Right ventricle myocardium inferior (tissue), 1 donor: ENCODE results near the gene SLC25A39. TPM values are rescaled to one million over a fixed set of nuclear protein-coding genes. Genes with fewer than 3 reads are reported as not detected.
"Not testable (repeated sequence)": the region's sequence is repeated elsewhere in the genome, so short reads cannot be mapped to it uniquely, and the experiment has no call there.

Source experiments
- ATAC-seq: fragments of 200-7000 bp; cut with Tn5 transposase; one replicate; pipeline ENCODE4 v1.9.1; 2020; ENCODE audit warnings: mild to moderate bottlenecking, moderate library complexity
- DNase-seq: peaks from one replicate; pipeline ENCODE4 v3.0.0; 2021; ENCODE audit errors: missing footprints
- intact Hi-C: fragments of 100-400 bp; cut with DNase I; formaldehyde crosslinking; loops from one replicate; pipeline ENCODE4 v1.11.0; 2022
- total RNA-seq: library from RNA; stranded (reverse); fragmentation: NEBNext Ultra II Directional; extraction: Animal tissue kit (Norgen Biotek cat#: 25700); gene quantifications from one replicate; pipeline ENCODE4 v1.2.1, GENCODE V29; 2021
- donor health status: DM: no; HTN: yes; CAD: no; lungs with severe emphysema.

Gene SLC25A39
- total RNA-seq, 1 donor from 2014 or later, result 50.6 TPM

- no peak for ATAC-seq
Measured at GRCh38 chr17:44343510-44344209, 19.0 kb upstream of the SLC25A39 start.

GRCh38 chr17:44340553-44340952, 15.9 kb upstream of the SLC25A39 start:
- intact Hi-C loops, ATAC-seq: not testable (repeated sequence)

More at GRCh38 chr17:44343510-44344209, 19.0 kb upstream of the SLC25A39 start:
- intact Hi-C loops, result no loop called here
- DNase-seq, result no peak

DNA sequence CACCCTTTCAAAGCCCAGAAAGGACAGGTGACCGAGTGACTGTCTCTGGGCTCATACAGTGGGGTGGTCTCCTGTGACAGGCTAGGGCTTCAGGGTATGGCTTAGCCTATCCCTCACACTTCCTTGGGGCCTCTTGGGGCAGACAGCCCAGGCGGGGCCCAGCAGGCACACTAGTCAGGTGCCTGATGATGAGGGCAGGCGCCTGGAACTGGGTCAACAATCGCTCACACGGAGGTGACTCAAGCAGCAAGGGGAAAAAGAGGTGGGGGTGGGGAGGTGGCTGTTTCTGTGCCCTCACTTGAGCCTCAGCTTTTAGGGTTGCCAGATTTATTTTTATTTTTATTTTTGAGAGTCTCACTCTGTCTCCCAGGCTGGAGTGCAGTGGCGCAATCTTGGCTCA, 14.1 kb upstream of the SLC25A39 start:
- peak; percentile 52 for ATAC-seq
- intact Hi-C loops, result no loop called here

More at GRCh38 chr17:44340553-44340952, 15.9 kb upstream of the SLC25A39 start:
- not testable (repeated sequence) for DNase-seq

GRCh38 chr17:44335968-44336367, 11.3 kb upstream of the SLC25A39 start:
- DNase-seq, result peak; percentile 21
- intact Hi-C loops, result no loop called here
- no peak for ATAC-seq

More for the DNA sequence above, 14.1 kb upstream of the SLC25A39 start:
- peak; percentile 66 for DNase-seq

GRCh38 chr17:44335564-44335963, 10.9 kb upstream of the SLC25A39 start:
- intact Hi-C loops, result no loop called here
- DNase-seq (peak; percentile 41), ATAC-seq (no peak)

DNA sequence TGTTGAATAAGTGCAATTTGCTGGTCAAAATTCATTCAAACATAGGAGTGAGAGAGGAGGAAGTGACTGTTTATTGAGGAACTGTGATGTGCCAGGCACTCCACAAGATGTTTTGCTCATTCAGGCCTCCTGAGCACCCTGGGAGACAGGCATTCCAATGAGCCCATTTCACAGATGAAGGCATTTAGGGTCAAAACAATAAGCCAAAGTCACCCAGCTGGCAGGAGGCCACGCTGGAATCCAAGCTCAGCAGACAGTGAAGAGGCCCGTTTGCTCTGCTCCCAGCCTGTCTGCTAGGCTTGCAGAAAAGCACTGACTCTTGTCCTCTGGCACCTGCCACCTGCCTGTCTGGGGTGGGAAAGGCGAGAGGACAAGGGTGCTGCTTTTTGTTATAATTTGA, 10.1 kb upstream of the SLC25A39 start:
- intact Hi-C loops, result no loop called here
- ATAC-seq (no peak), DNase-seq (peak; percentile 33)

- ATAC-seq (no peak), DNase-seq (no peak)
- intact Hi-C loops, result no loop called here
Measured at GRCh38 chr17:44334315-44334714, 9.7 kb upstream of the SLC25A39 start.

DNA sequence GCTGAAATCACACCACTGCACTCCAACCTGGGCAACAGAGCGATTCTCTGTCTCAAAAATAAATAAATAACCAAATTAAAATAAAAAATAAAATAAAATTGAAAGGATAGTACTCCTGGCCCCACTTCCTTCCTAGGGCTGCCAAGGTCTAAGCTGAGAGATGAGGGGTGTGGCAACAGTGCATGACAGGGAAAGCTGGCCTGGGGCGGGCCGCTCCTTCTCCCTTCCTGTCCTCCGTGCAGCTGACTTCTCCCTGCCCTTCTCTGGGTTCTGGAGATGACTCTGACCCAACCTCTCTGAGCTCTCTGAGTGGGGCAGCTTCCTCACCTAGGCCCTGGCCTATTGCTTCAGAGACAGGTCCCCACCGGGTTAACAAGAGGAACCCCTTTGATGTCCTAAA, 8.7 kb upstream of the SLC25A39 start:
- peak; percentile 59 for ATAC-seq
- intact Hi-C loops, result no loop called here
- DNase-seq, result peak; percentile 81

GRCh38 chr17:44331249-44331760, 6.7 kb upstream of the SLC25A39 start:
- DNase-seq (peak; percentile 50), ATAC-seq (peak; percentile 21)
- intact Hi-C loops, result loop anchor here (1.0 kb wide), 1 partner anchor 121 kb away; no protein-coding TSS in a partner anchor

- ATAC-seq, intact Hi-C loops, DNase-seq: not testable (repeated sequence)
Measured at GRCh38 chr17:44330263-44330662, 5.6 kb upstream of the SLC25A39 start.

- ATAC-seq, intact Hi-C loops, DNase-seq: not testable (repeated sequence)
Measured at GRCh38 chr17:44329516-44329915, 4.9 kb upstream of the SLC25A39 start.

GRCh38 chr17:44327715-44328449, 3.3 kb upstream of the SLC25A39 start:
- intact Hi-C loops, result no loop called here
- ATAC-seq, result no peak
- DNase-seq, result no peak

GRCh38 chr17:44326861-44327444, 2.3 kb upstream of the SLC25A39 start:
- ATAC-seq (peak; percentile 88), DNase-seq (peak; percentile 97)
- intact Hi-C loops, result no loop called here

- no peak for ATAC-seq
- DNase-seq, result peak; percentile 64
- intact Hi-C loops, result no loop called here
Measured at GRCh38 chr17:44324092-44324570, 492 bp downstream of the SLC25A39 start.

DNA sequence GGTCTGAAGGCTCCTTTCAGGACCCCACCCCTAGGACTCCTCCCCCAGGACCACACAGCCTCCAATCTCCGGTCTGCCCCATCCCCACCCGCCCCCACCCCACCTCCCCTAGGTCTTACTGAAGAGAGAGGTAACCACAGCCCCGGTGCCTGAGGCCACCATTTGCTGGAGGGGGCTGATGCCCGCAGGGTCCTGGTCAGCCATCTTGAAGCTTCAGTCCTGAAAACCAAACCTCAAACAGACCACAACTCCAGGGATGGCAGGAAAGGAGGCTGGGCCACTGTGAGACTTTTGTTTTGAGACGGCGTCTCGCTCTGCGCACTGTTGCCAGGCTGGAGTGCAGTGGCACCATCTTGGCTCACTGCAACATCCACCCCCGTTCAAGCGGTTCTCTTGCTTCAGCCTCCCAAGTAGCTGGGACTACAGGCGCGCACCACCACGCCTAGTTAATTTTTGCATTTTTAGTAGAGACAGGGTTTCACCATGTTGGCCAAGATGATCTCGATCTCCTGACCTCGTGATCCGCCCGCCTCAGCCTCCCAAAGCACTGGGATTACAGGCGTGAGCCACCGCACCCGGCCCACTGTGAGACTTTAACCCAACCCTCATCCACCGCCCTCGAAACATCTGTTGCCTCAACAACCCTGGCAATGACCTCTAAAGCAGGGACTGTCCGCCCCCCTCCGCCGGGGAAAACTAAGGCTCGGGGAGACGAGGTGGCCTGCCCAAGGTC, 1.1 kb downstream of the SLC25A39 start:
- ATAC-seq (no peak), DNase-seq (peak; percentile 45)
- intact Hi-C loops, result no loop called here

DNA sequence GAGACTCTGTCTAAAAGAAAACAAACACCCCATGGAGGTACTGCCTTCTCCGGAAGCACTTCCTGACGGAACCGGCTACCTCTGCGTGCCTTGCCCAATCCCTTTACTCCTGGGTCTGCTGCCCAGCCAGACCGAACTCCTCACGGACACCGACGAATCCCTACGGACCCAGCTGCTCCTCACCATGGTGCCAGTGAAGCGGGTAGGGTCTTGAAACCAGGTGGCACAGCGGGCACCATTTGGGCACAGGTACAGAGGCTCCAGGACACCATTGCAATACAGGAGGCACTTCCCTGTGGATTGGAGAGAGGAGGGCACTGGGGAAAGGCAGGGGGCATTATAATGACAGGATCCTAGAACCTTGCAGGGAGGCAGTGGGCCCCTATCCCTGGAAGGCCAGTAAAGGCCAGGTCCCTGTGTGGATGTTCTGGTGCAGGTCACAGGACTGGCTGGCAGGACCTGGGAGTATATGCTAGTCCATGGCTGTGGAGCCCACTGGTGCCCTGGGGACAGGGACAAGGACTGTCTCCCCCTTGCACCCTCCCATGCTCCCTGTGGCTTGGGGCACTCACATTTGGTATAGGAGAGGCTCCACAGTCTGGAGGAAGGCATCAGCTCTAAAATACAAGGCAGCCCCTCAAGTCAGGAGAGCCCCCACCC, 2.3 kb downstream of the SLC25A39 start:
- ATAC-seq, result no peak
- peak; percentile 64 for DNase-seq
- intact Hi-C loops, result no loop called here

DNA sequence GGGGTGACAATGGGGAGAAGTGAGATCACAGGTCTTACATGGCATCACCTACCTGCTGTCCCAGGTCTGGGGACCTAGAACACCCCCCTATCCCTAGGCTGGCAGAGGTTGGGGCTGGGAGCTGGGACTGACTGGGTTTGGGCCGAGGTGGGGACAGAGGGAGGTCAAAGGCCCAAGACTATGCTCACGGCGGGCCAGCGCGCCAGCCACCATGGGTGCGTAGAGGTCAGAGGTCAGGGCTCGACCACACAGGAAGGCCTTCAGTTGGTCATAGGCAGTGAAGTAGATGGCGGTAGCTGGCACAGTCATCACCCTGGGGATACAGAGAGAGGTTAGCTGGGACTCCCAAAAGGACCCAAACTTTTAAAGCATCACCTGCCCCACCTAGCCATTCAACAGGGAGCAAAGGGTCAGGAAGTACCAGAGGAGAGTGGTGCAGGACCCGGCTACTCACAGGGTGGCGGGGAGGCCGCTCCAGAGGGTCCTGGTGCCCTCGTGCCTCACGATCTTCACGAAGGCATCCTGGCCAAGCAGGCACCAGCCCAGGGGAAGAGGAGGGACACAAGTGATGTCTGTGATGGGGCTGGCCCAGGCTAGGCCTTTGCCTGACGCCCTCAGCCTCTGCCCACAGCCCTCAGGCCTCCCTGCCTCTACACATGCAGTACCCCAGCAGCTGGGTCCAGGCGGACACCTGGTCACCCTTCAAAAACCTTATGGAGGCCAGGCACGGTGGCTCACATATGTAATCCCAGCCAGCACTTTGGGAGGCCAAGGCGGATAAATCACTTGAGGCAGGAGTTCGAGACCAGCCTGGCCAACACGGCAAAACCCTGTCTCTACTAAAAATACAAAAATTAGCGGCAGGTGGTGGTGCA, 3.1 kb downstream of the SLC25A39 start:
- intact Hi-C loops, result no loop called here
- ATAC-seq, result no peak
- DNase-seq, result peak; percentile 33
